MV-4-11 (cell line): ENCODE measurements around the gene B3GALT5.

Source experiments
- DNase-seq: peaks from one replicate; lab custom pipeline; 2025; lab: John Stamatoyannopoulos, UW

The B3GALT5 gene

GRCh38 chr21:39645331-39645730 lies 32.6 kb downstream of the B3GALT5 start:
- DNase-seq: no peak

GRCh38 chr21:39647476-39647875 lies 34.7 kb downstream of the B3GALT5 start:
- peak; percentile 56 for DNase-seq

DNA sequence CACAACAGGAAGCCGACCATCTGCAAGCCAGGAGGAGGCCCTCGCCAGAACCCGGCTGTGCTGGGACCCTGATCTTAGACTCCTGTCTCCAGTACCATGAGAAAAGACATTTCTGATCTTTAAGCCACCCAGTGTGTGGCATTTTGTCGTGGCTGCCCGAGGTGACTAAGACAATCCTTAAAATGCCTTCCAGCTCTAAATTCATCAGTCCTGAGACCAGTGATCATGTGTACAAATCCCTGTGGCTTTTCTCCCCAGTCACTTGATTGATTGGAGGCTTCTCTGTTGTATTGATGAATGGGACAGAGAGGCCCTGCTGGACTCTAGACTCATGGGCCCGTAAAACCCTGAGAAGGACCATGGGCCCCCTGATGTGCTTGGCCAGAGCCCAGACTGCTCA lies 36.1 kb downstream of the B3GALT5 start:
- no peak for DNase-seq

DNA sequence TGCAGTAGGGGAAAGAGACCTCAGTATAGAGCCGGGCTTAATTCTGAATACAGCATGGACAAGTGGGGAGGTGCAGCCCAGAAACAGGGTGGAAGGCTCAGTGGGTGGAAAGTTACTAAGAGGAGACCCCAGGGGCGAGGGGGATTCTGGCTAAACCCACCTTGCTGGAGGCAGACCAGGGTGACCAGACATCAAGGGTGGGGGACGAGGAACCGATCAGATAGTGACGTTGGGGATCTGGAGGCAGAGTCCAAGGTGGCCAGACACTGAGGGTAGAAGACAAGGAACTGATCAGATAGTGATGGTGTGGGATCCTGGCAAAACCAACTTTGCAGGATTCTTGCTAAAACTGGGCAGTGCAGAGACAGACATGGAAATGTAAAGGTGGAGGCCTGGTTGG lies 36.8 kb downstream of the B3GALT5 start:
- DNase-seq: no peak

GRCh38 chr21:39650306-39650705 lies 37.6 kb downstream of the B3GALT5 start:
- no peak for DNase-seq

- DNase-seq: no peak
Measured at GRCh38 chr21:39650801-39651200, 38.1 kb downstream of the B3GALT5 start.

GRCh38 chr21:39651206-39651605 lies 38.5 kb downstream of the B3GALT5 start:
- DNase-seq: no peak

GRCh38 chr21:39654951-39655350 lies 42.2 kb downstream of the B3GALT5 start:
- DNase-seq: no peak

- no peak for DNase-seq
Measured at GRCh38 chr21:39655589-39655988, 42.8 kb downstream of the B3GALT5 start.

- no peak for DNase-seq
Measured at GRCh38 chr21:39656209-39656608, 43.5 kb downstream of the B3GALT5 start.

GRCh38 chr21:39657091-39657689 lies 44.5 kb downstream of the B3GALT5 start:
- DNase-seq: no peak

DNA sequence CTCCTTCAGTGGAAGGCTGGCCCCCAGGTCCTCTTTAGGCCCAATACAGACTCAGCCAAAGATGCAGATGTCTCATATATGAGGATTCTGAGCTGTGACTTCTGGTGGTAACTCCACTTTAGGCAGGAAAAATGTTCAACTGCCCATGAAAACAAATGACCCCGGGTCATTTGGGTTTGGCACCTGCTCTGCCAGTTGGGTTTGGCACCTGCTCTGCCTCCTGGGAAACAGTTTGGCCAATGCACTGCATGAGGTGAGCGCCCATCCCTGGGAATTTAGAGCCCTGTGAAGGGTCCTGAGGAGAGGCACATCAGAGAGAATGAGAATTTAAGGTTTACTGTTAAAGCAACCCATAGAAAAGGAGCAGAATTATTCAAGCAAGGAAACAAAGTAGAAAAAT lies 45.3 kb downstream of the B3GALT5 start:
- no peak for DNase-seq

DNA sequence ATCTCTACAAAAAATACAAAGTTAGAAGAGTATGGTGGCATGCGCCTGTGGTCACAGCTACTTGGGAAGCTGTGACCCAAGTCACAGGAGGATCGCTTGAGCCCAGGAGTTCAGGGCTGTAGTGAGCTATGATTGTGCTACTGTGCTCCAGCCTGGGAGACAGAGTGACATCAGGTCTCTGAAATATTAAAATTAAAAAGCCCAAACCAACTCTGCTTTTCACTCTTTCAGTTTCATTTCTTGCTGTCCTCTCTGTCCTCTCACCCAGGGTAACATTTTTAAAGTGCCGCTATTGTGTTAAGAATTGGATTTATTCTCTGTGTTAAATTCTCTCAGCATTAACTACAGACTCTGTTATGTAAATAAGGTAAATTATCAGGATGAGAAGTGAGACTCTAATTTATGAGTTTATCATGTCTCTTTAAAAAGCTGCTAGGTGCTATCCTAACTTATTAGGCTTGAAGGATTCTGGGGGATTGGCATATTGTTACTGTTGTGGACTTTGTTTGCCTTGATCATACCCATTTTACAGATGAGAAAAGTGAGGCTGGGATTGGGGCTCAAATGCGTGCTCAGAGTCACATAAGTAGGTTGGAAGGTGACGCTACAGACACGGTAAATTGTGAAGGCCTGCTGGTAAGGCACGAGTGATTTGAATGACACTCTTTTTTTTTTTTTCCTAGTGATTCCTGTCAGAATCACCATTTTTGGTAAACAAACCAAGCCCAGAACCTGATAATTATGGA lies 46.5 kb downstream of the B3GALT5 start:
- no peak for DNase-seq

DNA sequence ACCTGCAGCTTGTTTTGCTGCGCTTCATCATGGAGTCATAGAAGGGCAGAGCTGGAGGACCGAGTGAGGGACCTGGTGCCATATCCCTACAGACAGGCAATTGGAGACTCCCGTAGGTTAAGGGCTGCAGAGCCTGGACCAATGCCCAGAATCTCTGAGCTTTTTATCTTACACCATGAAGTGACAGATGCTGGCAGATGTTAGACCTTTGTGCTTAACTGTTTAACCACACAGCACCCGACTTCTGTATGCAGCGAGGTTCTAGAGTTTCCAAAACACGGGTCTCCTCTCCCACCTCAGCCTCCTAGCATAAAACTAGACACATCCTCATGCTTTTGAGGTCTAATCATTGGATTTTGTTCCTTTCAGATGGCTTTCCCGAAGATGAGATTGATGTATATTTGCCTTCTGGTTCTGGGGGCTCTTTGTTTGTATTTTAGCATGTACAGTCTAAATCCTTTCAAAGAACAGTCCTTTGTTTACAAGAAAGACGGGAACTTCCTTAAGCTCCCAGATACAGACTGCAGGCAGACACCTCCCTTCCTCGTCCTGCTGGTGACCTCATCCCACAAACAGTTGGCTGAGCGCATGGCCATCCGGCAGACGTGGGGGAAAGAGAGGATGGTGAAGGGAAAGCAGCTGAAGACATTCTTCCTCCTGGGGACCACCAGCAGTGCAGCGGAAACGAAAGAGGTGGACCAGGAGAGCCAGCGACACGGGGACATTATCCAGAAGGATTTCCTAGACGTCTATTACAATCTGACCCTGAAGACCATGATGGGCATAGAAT lies 47.6 kb downstream of the B3GALT5 start:
- DNase-seq: no peak

GRCh38 chr21:39661121-39661520 lies 48.4 kb downstream of the B3GALT5 start:
- no peak for DNase-seq

DNA sequence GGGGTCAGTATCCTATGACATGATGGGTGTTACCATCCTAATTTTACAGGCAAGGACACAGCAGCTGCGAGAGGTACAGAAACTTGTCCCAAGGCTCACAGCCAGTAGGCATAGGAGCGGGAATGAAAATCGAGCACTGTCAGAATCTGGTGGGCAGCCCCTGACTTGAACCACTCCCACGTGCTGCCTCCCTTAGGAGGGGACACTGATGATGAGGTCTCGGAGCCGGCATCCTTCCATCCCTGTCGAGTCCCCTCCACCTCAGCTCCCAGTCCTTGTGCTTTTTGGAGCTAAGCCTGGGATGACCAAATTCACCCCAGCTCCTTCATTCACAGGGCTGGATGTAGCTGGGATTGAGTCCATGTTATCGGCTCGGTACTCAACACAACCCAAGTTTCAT lies 49.0 kb downstream of the B3GALT5 start:
- DNase-seq: no peak

GRCh38 chr21:39662411-39662953 lies 49.7 kb downstream of the B3GALT5 start:
- no peak for DNase-seq

DNA sequence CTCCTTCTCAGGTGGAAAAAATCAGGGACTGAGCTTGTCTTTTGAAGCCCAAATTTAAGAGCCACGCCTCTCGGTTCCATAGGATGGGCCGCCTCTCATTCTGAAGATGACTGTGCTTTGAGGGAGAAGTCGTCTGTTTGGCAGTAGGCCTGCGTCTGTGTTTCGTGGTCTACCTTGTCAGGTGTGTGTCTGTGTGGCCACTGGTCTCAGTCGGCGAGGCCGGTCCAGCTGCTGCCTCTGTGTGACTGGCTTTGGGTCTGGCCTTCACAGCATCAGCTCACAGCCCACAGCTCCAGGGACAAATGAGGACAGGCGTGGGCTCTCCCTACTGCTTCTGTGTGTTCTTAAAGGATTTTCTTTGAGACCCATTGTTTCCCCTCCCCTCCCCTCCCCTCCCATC lies 50.3 kb downstream of the B3GALT5 start:
- DNase-seq: no peak

GRCh38 chr21:39663742-39664492 lies 51.2 kb downstream of the B3GALT5 start:
- no peak for DNase-seq

- DNase-seq: no peak
Measured at GRCh38 chr21:39664586-39664985, 51.8 kb downstream of the B3GALT5 start.

GRCh38 chr21:39666026-39666425 lies 53.3 kb downstream of the B3GALT5 start:
- DNase-seq: no peak

GRCh38 chr21:39666681-39667315 lies 54.1 kb downstream of the B3GALT5 start:
- no peak for DNase-seq
